ENCODE data around the gene MRAS. TPM values are rescaled to one million over a fixed set of nuclear protein-coding genes. Genes with fewer than 3 reads are reported as not detected.

The MRAS gene
- total and polyA plus RNA-seq, 2 experiments from 2014 or later, result 16.5 to 17.9 TPM

GRCh38 chr3:138317687-138318086 lies 30.7 kb upstream of the MRAS start:
- WGBS (ENCODE audit: low lambda C conversion rate, missing lambda C conversion rate), result 93% methylated on average over 1 of the region's 1 CpG

GRCh38 chr3:138323971-138324370 lies 24.4 kb upstream of the MRAS start:
- no peak for TF ChIP-seq CTCF (IDR thresholded peaks at IDR 0.05; ENCODE audit: poor library complexity)
- TF ChIP-seq EZH2phosphoT487 (IDR thresholded peaks at IDR 0.05; ENCODE audit: low read depth, severe bottlenecking, unreplicated experiment), result no peak
- no peak for TF ChIP-seq EZH2 (IDR thresholded peaks at IDR 0.05; ENCODE audit: borderline replicate concordance)
- Histone ChIP-seq H2AFZ (no peak overlapping the region), H3K9me3 (ENCODE audit: low read depth) (no peaks in the 10 kb centered on the region), H3K9me2 (replicated peaks; ENCODE audit: insufficient read depth) (no peaks in the 10 kb centered on the region), H4K20me1 (ENCODE audit: insufficient read depth, poor library complexity, severe bottlenecking) (no peaks in the 10 kb centered on the region), H3K4me2 (no peak overlapping the region), H3K36me3 (replicated peaks; ENCODE audit: insufficient read depth, low read depth) (no peaks in the 10 kb centered on the region), H3K79me2 (no peaks in the 10 kb centered on the region), H3K4me3 (no peak overlapping the region), H3K4me1 (ENCODE audit: insufficient read depth) (peaks cover 6% of the 10 kb centered on the region), H3K27ac (no peak overlapping the region), H3K27me3 (no peaks in the 10 kb centered on the region)
- 79% methylated on average over 4 of the region's 4 CpGs for WGBS (ENCODE audit: low lambda C conversion rate, missing lambda C conversion rate)
- no peak for DNase-seq (ENCODE audit: low spot score)

More at GRCh38 chr3:138317687-138318086, 30.7 kb upstream of the MRAS start:
- no peak overlapping the region for H2AFZ ChIP-seq
- TF ChIP-seq CTCF (IDR thresholded peaks at IDR 0.05; ENCODE audit: poor library complexity) (no peak), EZH2phosphoT487 (IDR thresholded peaks at IDR 0.05; ENCODE audit: low read depth, severe bottlenecking, unreplicated experiment) (no peak), EZH2 (IDR thresholded peaks at IDR 0.05; ENCODE audit: borderline replicate concordance) (no peak)
- no peak overlapping the region for H3K4me2 ChIP-seq
- no peaks in the 10 kb centered on the region for H3K4me1 ChIP-seq (ENCODE audit: insufficient read depth)
- H3K4me3 ChIP-seq, result no peak overlapping the region
- no peaks in the 10 kb centered on the region for H3K27me3 ChIP-seq
- no peaks in the 10 kb centered on the region for H3K36me3 ChIP-seq (replicated peaks; ENCODE audit: insufficient read depth, low read depth)
- no peaks in the 10 kb centered on the region for H3K9me2 ChIP-seq (replicated peaks; ENCODE audit: insufficient read depth)
- no peak for DNase-seq (ENCODE audit: low spot score)
- H3K27ac ChIP-seq, result no peak overlapping the region
- no peaks in the 10 kb centered on the region for H3K9me3 ChIP-seq (ENCODE audit: low read depth)
- H4K20me1 ChIP-seq (ENCODE audit: insufficient read depth, poor library complexity, severe bottlenecking), result no peaks in the 10 kb centered on the region
- H3K79me2 ChIP-seq, result no peaks in the 10 kb centered on the region

- no peaks in the 10 kb centered on the region for H3K79me2 ChIP-seq
- DNase-seq (ENCODE audit: low spot score), result no peak
- no peak overlapping the region for H3K4me3 ChIP-seq
- no peak overlapping the region for H3K27ac ChIP-seq
- H3K27me3 ChIP-seq, result no peaks in the 10 kb centered on the region
- TF ChIP-seq EZH2phosphoT487 (IDR thresholded peaks at IDR 0.05; ENCODE audit: low read depth, severe bottlenecking, unreplicated experiment) (no peak), EZH2 (IDR thresholded peaks at IDR 0.05; ENCODE audit: borderline replicate concordance) (no peak), CTCF (IDR thresholded peaks at IDR 0.05; ENCODE audit: poor library complexity) (no peak)
- H3K4me1 ChIP-seq (ENCODE audit: insufficient read depth), result peaks cover 6% of the 10 kb centered on the region
- H3K4me2 ChIP-seq, result no peak overlapping the region
- no peaks in the 10 kb centered on the region for H4K20me1 ChIP-seq (ENCODE audit: insufficient read depth, poor library complexity, severe bottlenecking)
- no peaks in the 10 kb centered on the region for H3K9me2 ChIP-seq (replicated peaks; ENCODE audit: insufficient read depth)
- H2AFZ ChIP-seq, result no peak overlapping the region
- H3K36me3 ChIP-seq (replicated peaks; ENCODE audit: insufficient read depth, low read depth), result no peaks in the 10 kb centered on the region
- H3K9me3 ChIP-seq (ENCODE audit: low read depth), result no peaks in the 10 kb centered on the region
These were observed 22.4 kb upstream of the MRAS start for GRCh38 chr3:138325990-138326389.
